ENCODE data around the gene LARP4B. TPM values are rescaled to one million over a fixed set of nuclear protein-coding genes. Genes with fewer than 3 reads are reported as not detected.
A peak's percentile ranks its signal among the peaks of the same experiment; 100 is the strongest.

LARP4B gene
- total RNA-seq, 1 experiment from 2014 or later: 181 TPM

- DNase-seq: no peak
- Mint-ChIP-seq H3K4me3 (ENCODE audit: low read depth, unreplicated experiment) (no peak overlapping the region), H3K27me3 (ENCODE audit: unreplicated experiment) (no peaks in the 10 kb centered on the region), H3K9me3 (ENCODE audit: low read depth, unreplicated experiment) (no peaks in the 10 kb centered on the region), H3K27ac (ENCODE audit: unreplicated experiment) (no peak overlapping the region), H3K4me1 (ENCODE audit: low read depth, unreplicated experiment) (no peaks in the 10 kb centered on the region), H3K36me3 (ENCODE audit: insufficient read depth, unreplicated experiment) (peaks cover 85% of the 10 kb centered on the region)
- CTCF ChIA-PET: no interaction called here
- no TSS peak for BruUV-seq (replicated peaks)
- intact Hi-C loops (cut with micrococcal nuclease; ENCODE audit: unreplicated experiment): no loop called here
- TF ChIP-seq CTCF (IDR thresholded peaks at IDR 0.05; ENCODE audit: unreplicated experiment): no peak
These were observed 102.3 kb downstream of the LARP4B start for GRCh38 chr10:829241-829640.

- H3K4me1 Mint-ChIP-seq (ENCODE audit: low read depth, unreplicated experiment): no peaks in the 10 kb centered on the region
- intact Hi-C loops (cut with micrococcal nuclease; ENCODE audit: unreplicated experiment): no loop called here
- H3K36me3 Mint-ChIP-seq (ENCODE audit: insufficient read depth, unreplicated experiment): peaks cover 75% of the 10 kb centered on the region
- no peak overlapping the region for H3K4me3 Mint-ChIP-seq (ENCODE audit: low read depth, unreplicated experiment)
- H3K27me3 Mint-ChIP-seq (ENCODE audit: unreplicated experiment): no peaks in the 10 kb centered on the region
- no peak for DNase-seq
- H3K9me3 Mint-ChIP-seq (ENCODE audit: low read depth, unreplicated experiment): no peaks in the 10 kb centered on the region
- peak overlapping the region; percentile 21 for H3K27ac Mint-ChIP-seq (ENCODE audit: unreplicated experiment)
- CTCF ChIA-PET: no interaction called here
- no TSS peak for BruUV-seq (replicated peaks)
- TF ChIP-seq CTCF (IDR thresholded peaks at IDR 0.05; ENCODE audit: unreplicated experiment): no peak
These were observed 103.3 kb downstream of the LARP4B start for GRCh38 chr10:828191-828590.

DNA sequence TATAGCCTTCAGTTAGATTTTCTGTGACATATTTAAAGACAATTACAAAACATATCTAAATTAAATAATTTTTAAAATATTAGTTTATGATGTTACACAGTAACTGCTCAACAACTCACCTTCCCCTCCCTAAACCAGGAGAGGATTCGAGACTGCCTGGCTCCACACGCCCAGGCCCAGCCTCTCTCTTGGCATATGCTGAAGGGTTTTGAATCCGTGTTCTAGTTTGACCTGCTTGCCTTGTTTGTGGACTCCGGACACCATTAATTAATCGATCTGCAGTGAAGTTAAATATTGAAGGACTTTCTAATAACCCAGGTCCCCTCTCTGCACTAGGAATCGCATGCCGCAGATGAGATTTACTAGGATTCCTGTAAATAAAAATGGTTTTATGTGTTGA lies 106.6 kb downstream of the LARP4B start:
- no peak overlapping the region for H3K27ac Mint-ChIP-seq (ENCODE audit: unreplicated experiment)
- TF ChIP-seq CTCF (IDR thresholded peaks at IDR 0.05; ENCODE audit: unreplicated experiment): no peak
- CTCF ChIA-PET: no interaction called here
- peaks cover 73% of the 10 kb centered on the region for H3K36me3 Mint-ChIP-seq (ENCODE audit: insufficient read depth, unreplicated experiment)
- H3K4me3 Mint-ChIP-seq (ENCODE audit: low read depth, unreplicated experiment): no peak overlapping the region
- peaks cover 13% of the 10 kb centered on the region for H3K4me1 Mint-ChIP-seq (ENCODE audit: low read depth, unreplicated experiment)
- no peaks in the 10 kb centered on the region for H3K9me3 Mint-ChIP-seq (ENCODE audit: low read depth, unreplicated experiment)
- no TSS peak for BruUV-seq (replicated peaks)
- intact Hi-C loops (cut with micrococcal nuclease; ENCODE audit: unreplicated experiment): no loop called here
- no peaks in the 10 kb centered on the region for H3K27me3 Mint-ChIP-seq (ENCODE audit: unreplicated experiment)
- DNase-seq: no peak

GRCh38 chr10:824497-824896 lies 107.0 kb downstream of the LARP4B start:
- Mint-ChIP-seq H3K27ac (ENCODE audit: unreplicated experiment) (no peak overlapping the region), H3K4me3 (ENCODE audit: low read depth, unreplicated experiment) (no peak overlapping the region), H3K36me3 (ENCODE audit: insufficient read depth, unreplicated experiment) (peaks cover 74% of the 10 kb centered on the region), H3K9me3 (ENCODE audit: low read depth, unreplicated experiment) (no peaks in the 10 kb centered on the region), H3K4me1 (ENCODE audit: low read depth, unreplicated experiment) (peaks cover 17% of the 10 kb centered on the region), H3K27me3 (ENCODE audit: unreplicated experiment) (no peaks in the 10 kb centered on the region)
- no TSS peak for BruUV-seq (replicated peaks)
- CTCF ChIA-PET: no interaction called here
- intact Hi-C loops (cut with micrococcal nuclease; ENCODE audit: unreplicated experiment): no loop called here
- DNase-seq: no peak
- no peak for TF ChIP-seq CTCF (IDR thresholded peaks at IDR 0.05; ENCODE audit: unreplicated experiment)

Measured in Calu3 (cell line).